Measurements from ENCODE around the gene HSD11B2. TPM values are rescaled to one million over a fixed set of nuclear protein-coding genes. Genes with fewer than 3 reads are reported as not detected.

Gene HSD11B2
- total and polyA plus RNA-seq, 2 of the 8 experiments (the other 6 are each of a cell fraction or from before 2014, with no cell fraction given), result 28.7 to 32.9 TPM

- Histone ChIP-seq H4K20me1 (replicated peaks in 1 of 2; ENCODE audit: control insufficient read depth in 1 of 2, insufficient read depth in 2 of 2, low read length in 2 of 2) (peaks cover 2 to 6% of the 10 kb centered on the region in 2 experiments), H3K27ac (ENCODE audit: low read depth, low read length) (no peak overlapping the region), H2AK5ac (ENCODE audit: low read depth, low read length) (no peak overlapping the region), H3K36me3 (ENCODE audit: control insufficient read depth in 2 of 4, insufficient read depth in 4 of 4, low read length in 3 of 4) (no peaks in the 10 kb centered on the region), H3K4me1 (replicated peaks in 1 of 4; ENCODE audit: control insufficient read depth in 3 of 4, insufficient read depth in 4 of 4, low read length in 3 of 4) (peaks cover 0 to 31% (median 21%) of the 10 kb centered on the region in 4 experiments; a peak in 6 of 7 replicates), H3K14ac (ENCODE audit: insufficient read length) (no peak overlapping the region), H3K4me2 (ENCODE audit: insufficient read depth in 1 of 2, low read depth in 2 of 2, low read length in 2 of 2) (peak overlapping the region; percentile 1 to 47; a peak in 2 of 4 replicates), H3K56ac (replicated peaks; ENCODE audit: insufficient read length, low read depth, low read length) (no peak overlapping the region), H3K4me3 (ENCODE audit: extremely low read depth in 1 of 4, insufficient read depth in 2 of 4, low read depth in 3 of 4, low read length in 4 of 4) (no peak overlapping the region; a peak in 2 of 8 replicates), H3K79me1 (ENCODE audit: low read depth, low read length) (no peaks in the 10 kb centered on the region), H3K27me3 (replicated peaks in 1 of 4; ENCODE audit: control insufficient read depth in 3 of 4, extremely low read depth in 1 of 4, insufficient read depth in 3 of 4, low read length in 3 of 4) (peaks cover 12 to 27% (median 23%) of the 10 kb centered on the region in 4 experiments), H2AFZ (ENCODE audit: low read length) (no peak overlapping the region), H3K79me2 (ENCODE audit: control insufficient read depth in 1 of 2, insufficient read depth in 2 of 2, low read length in 2 of 2) (no peaks in the 10 kb centered on the region), H3K9me3 (ENCODE audit: insufficient read depth in 2 of 2, low read depth in 1 of 2, low read length in 1 of 2) (no peaks in the 10 kb centered on the region), H2BK5ac (ENCODE audit: low read depth, low read length) (no peak overlapping the region), H2BK120ac (replicated peaks; ENCODE audit: low read depth, low read length) (no peak overlapping the region), H3K9ac (replicated peaks in 1 of 4; ENCODE audit: extremely low read depth in 1 of 4, low read depth in 3 of 4, low read length in 3 of 4) (no peak overlapping the region), H2BK15ac (ENCODE audit: low read length) (0 out of 2 replicates have a peak overlapping the region, but pooled peaks have one; percentile 29), H2BK12ac (ENCODE audit: low read depth, low read length) (no peak overlapping the region), H4K8ac (ENCODE audit: extremely low read depth, insufficient read depth, low read length) (peak overlapping the region; percentile 77; the same call in 1 of the 2 replicates), H3K23me2 (ENCODE audit: low read depth, low read length) (peaks cover 2% of the 10 kb centered on the region; the same call in 1 of the 2 replicates), H3K4ac (replicated peaks; ENCODE audit: insufficient read length, low read depth, low read length) (no peak overlapping the region), H4K91ac (replicated peaks; ENCODE audit: insufficient read length, low read length) (no peak overlapping the region), H2BK20ac (ENCODE audit: low read length) (no peak overlapping the region), H3K23ac (ENCODE audit: insufficient read length) (no peak overlapping the region), H3K18ac (ENCODE audit: extremely low read depth, low read length) (no peak overlapping the region), H4K5ac (ENCODE audit: insufficient read length, low read depth, low read length) (no peak overlapping the region)
- no peak for FAIRE-seq
- CTCF ChIA-PET (ENCODE audit: partially characterized antibody), result interaction anchor here (0.6 to 32.4 kb wide), 48 partner anchors 11 to 263 kb away, joined by 3 to 476 read pairs (median 4); partner anchors contain the start of genes HSD11B2, HSF4, KCTD19 and LRRC36
- POLR2A ChIA-PET (ENCODE audit: partially characterized antibody), result interaction anchor here (1.0 to 2.3 kb wide), 3 partner anchors 9 to 22 kb away, joined by 3 to 5 read pairs (median 5); no protein-coding TSS in a partner anchor
- DNase-seq (ENCODE audit: low read depth in 1 of 2, low spot score in 2 of 2), result peak; percentile 49 to 95
- 32% methylated on average over 42 of the region's 42 CpGs; no CpG with 5 or more reads in 1 of the 2 experiments for WGBS, 2 experiments (ENCODE audit: extremely low coverage in 1 of 2, insufficient coverage in 1 of 2, insufficient read length in 1 of 2, insufficient replicate concordance in 2 of 2, low coverage in 1 of 2, low lambda C conversion rate in 2 of 2, missing lambda C conversion rate in 1 of 2)
- TF ChIP-seq GABPA (IDR thresholded peaks at IDR 0.05; ENCODE audit: borderline replicate concordance, insufficient read depth, low read length) (0 out of 2 replicates have a peak, but pooled peaks have one; percentile 56), SRF (IDR thresholded peaks at IDR 0.05; ENCODE audit: low read depth, low read length) (0 out of 2 replicates have a peak, but pooled peaks have one; percentile 24), E2F6 (IDR thresholded peaks at IDR 0.05) (peak; percentile 23; the same call in 1 of the 2 replicates), JUN (IDR thresholded peaks at IDR 0.05; ENCODE audit: low read depth, low read length) (no peak), CTBP2 (IDR thresholded peaks at IDR 0.05; ENCODE audit: borderline replicate concordance, insufficient read depth, insufficient read length, low read length) (peak; percentile 63), SIRT6 (IDR thresholded peaks at IDR 0.05; ENCODE audit: low read length) (no peak), TBP (IDR thresholded peaks at IDR 0.05; ENCODE audit: low read depth, low read length) (peak; percentile 50; the same call in 1 of the 2 replicates), FOSL1 (IDR thresholded peaks at IDR 0.05; ENCODE audit: insufficient read depth, low read depth, low read length) (no peak), RAD21 (IDR thresholded peaks at IDR 0.05 in 1 of 2, conservative IDR thresholded peaks at IDR 0.05 in 1 of 2; ENCODE audit: low read depth in 2 of 2, low read length in 2 of 2) (peak; percentile 88 to 91)
These were observed 31.6 kb upstream of the HSD11B2 start for GRCh38 chr16:67399218-67399733.
